Stimulated activated CD8-positive, alpha-beta memory T cell treated with anti-CD3 and anti-CD28 coated beads, Interleukin-15, amount 100 ng/mL, for 4 hours (primary cell): ENCODE results near the gene EVI5L.

ENCODE experiments used
- DNase-seq, 2 donors: peaks; one replicate each; pipeline ENCODE4 v3.0.0-alpha.2; 2020; ENCODE audit warnings: low read depth in 2 of 2

EVI5L gene

GRCh38 chr19:7912697-7913564, 82.9 kb downstream of the EVI5L start:
- no peak for DNase-seq

GRCh38 chr19:7913652-7914051, 83.6 kb downstream of the EVI5L start:
- DNase-seq, result no peak

GRCh38 chr19:7914099-7914498, 84.1 kb downstream of the EVI5L start:
- DNase-seq, result no peak
